Ishikawa (cell line): ENCODE data around the gene EYS.

Experiments
- CEBPB ChIP-seq: IDR thresholded peaks from 2 replicates; pipeline ENCODE4 v1.6.1; 2012
- CREB1 ChIP-seq: IDR thresholded peaks from 2 replicates; pipeline ENCODE4 v1.6.1; 2012; ENCODE audit warnings: low read depth
- EGR1 ChIP-seq: IDR thresholded peaks from 2 replicates; pipeline ENCODE4 v1.6.1; 2012
- EP300 ChIP-seq: IDR thresholded peaks from 2 replicates; pipeline ENCODE4 v1.6.1; 2012; ENCODE audit warnings: borderline replicate concordance
- FOXM1 ChIP-seq: IDR thresholded peaks from 2 replicates; pipeline ENCODE4 v1.6.1; 2012; ENCODE audit warnings: low read depth, borderline replicate concordance
- MAX ChIP-seq: IDR thresholded peaks from 2 replicates; pipeline ENCODE4 v1.6.1; 2012
- NFIC ChIP-seq: IDR thresholded peaks from 2 replicates; pipeline ENCODE4 v1.6.1; 2012
- RAD21 ChIP-seq: IDR thresholded peaks from 2 replicates; pipeline ENCODE4 v1.6.1; 2012; ENCODE audit warnings: low read depth
- REST ChIP-seq: IDR thresholded peaks from 2 replicates; pipeline ENCODE4 v1.6.1; 2012; ENCODE audit warnings: low read depth, mild to moderate bottlenecking
- TAF1 ChIP-seq: IDR thresholded peaks from 2 replicates; pipeline ENCODE4 v1.6.1; 2012; ENCODE audit warnings: low read depth, mild to moderate bottlenecking
- TCF12 ChIP-seq: IDR thresholded peaks from 2 replicates; pipeline ENCODE4 v1.6.1; 2012; ENCODE audit warnings: low read depth
- TEAD4 ChIP-seq: IDR thresholded peaks from 2 replicates; pipeline ENCODE4 v1.6.1; 2012
- USF1 ChIP-seq: IDR thresholded peaks from 2 replicates; pipeline ENCODE4 v1.6.1; 2012
- YY1 ChIP-seq: IDR thresholded peaks from 2 replicates; pipeline ENCODE4 v1.6.1; 2012; ENCODE audit warnings: low read depth
- ZBTB7A ChIP-seq: IDR thresholded peaks from 2 replicates; pipeline ENCODE4 v1.6.1; 2012; ENCODE audit warnings: low read depth

Gene EYS

GRCh38 chr6:63730311-63730710 lies 1976.7 kb downstream of the EYS start:
- no peak for TF ChIP-seq TCF12
- TF ChIP-seq TEAD4 = no peak
- TF ChIP-seq TAF1 = no peak
- TF ChIP-seq FOXM1 = no peak
- TF ChIP-seq NFIC = no peak
- no peak for TF ChIP-seq USF1
- TF ChIP-seq EP300 = no peak
- TF ChIP-seq CEBPB = no peak
- no peak for TF ChIP-seq ZBTB7A
- TF ChIP-seq YY1 = no peak
- no peak for TF ChIP-seq REST
- no peak for TF ChIP-seq EGR1
- TF ChIP-seq RAD21 = no peak
- TF ChIP-seq CREB1 = no peak
- no peak for TF ChIP-seq MAX

- TF ChIP-seq REST (no peak), ZBTB7A (no peak), CEBPB (no peak), CREB1 (no peak), TAF1 (no peak), TEAD4 (no peak), EGR1 (no peak), MAX (no peak), FOXM1 (no peak), USF1 (no peak), TCF12 (no peak), YY1 (no peak), NFIC (no peak), EP300 (no peak)
These were observed 1982.3 kb downstream of the EYS start for GRCh38 chr6:63724721-63725120.

- TF ChIP-seq EP300 (no peak), REST (no peak), MAX (no peak), CEBPB (no peak), USF1 (no peak), FOXM1 (no peak), TCF12 (no peak), NFIC (no peak), ZBTB7A (no peak), EGR1 (no peak), YY1 (no peak), TEAD4 (no peak), RAD21 (no peak)
These were observed 1985.8 kb downstream of the EYS start for GRCh38 chr6:63721181-63721580.

- TF ChIP-seq MAX = no peak
These were observed 1990.9 kb downstream of the EYS start for GRCh38 chr6:63716169-63716568.

- no peak for TF ChIP-seq RAD21
- TF ChIP-seq NFIC = no peak
- TF ChIP-seq FOXM1 = no peak
- TF ChIP-seq CEBPB = no peak
- no peak for TF ChIP-seq MAX
- no peak for TF ChIP-seq YY1
- no peak for TF ChIP-seq EGR1
- no peak for TF ChIP-seq CREB1
- TF ChIP-seq REST = no peak
- TF ChIP-seq TAF1 = no peak
- no peak for TF ChIP-seq TEAD4
These were observed 1992.9 kb downstream of the EYS start for GRCh38 chr6:63714091-63714490.
